WTC11 (cell line): ENCODE results near the gene OIT3. TPM values are rescaled to one million over a fixed set of nuclear protein-coding genes. Genes with fewer than 3 reads are reported as not detected.

Source experiments
- ATAC-seq: fragments of 200-7000 bp; cut with Tn5 transposase; 2 replicates; pipeline ENCODE4 v1.10.0; 2021; ENCODE audit warnings: mild to moderate bottlenecking, moderate library complexity
- CTCF ChIA-PET: fragments of 300-600 bp; sonication (Branson Sonifier 250); formaldehyde crosslinking; loops from one replicate; lab custom pipeline; 2021; ENCODE audit warnings: antibody characterized with exemption; lab: Charles Lee
- POLR2A ChIA-PET: fragments of 350-600 bp; sonication (Branson Sonifier 250); formaldehyde crosslinking; loops from one replicate; lab custom pipeline; 2021; ENCODE audit warnings: antibody characterized with exemption; lab: Charles Lee
- DNase-seq: peaks from one replicate; pipeline ENCODE4 v3.0.0; 2021; ENCODE audit warnings: low spot score
- H3K27ac Mint-ChIP-seq: 2 replicates; pipeline ENCODE4 v1.8.0; 2021; ENCODE audit warnings: mixed read lengths
- H3K27me3 Mint-ChIP-seq: 2 replicates; pipeline ENCODE4 v1.8.0; 2021; ENCODE audit warnings: low read depth, mild to moderate bottlenecking, moderate library complexity, mixed read lengths
- H3K36me3 Mint-ChIP-seq: 2 replicates; pipeline ENCODE4 v1.8.0; 2021; ENCODE audit warnings: mixed read lengths
- H3K4me1 Mint-ChIP-seq: 2 replicates; pipeline ENCODE4 v1.8.0; 2022; ENCODE audit warnings: mixed read lengths
- H3K4me3 Mint-ChIP-seq: 2 replicates; pipeline ENCODE4 v1.8.0; 2021; ENCODE audit warnings: mild to moderate bottlenecking, moderate library complexity, mixed read lengths
- H3K9me3 Mint-ChIP-seq: 2 replicates; pipeline ENCODE4 v1.8.0; 2021; ENCODE audit warnings: mixed read lengths
- ETV6 ChIP-seq: sonication (generic); formaldehyde crosslinking; IDR thresholded peaks from 2 replicates; pipeline ENCODE4 v1.8.1; 2022; ENCODE audit warnings: mild to moderate bottlenecking, missing genetic modification reagents
- GABPB1 ChIP-seq: sonication (generic); formaldehyde crosslinking; IDR thresholded peaks from 2 replicates; pipeline ENCODE4 v1.8.1; 2023; ENCODE audit warnings: mild to moderate bottlenecking, missing genetic modification reagents
- JAZF1 ChIP-seq: fragments of 250-450 bp; sonication (Bioruptor Pico); IDR thresholded peaks from 2 replicates; pipeline ENCODE4 v1.9.0; 2021; ENCODE audit warnings: moderate library complexity, mild to moderate bottlenecking, inconsistent platforms
- NFE2L1 ChIP-seq: sonication (generic); formaldehyde crosslinking; IDR thresholded peaks from 2 replicates; pipeline ENCODE4 v1.8.1; 2023; ENCODE audit warnings: missing genetic modification reagents
- NR1H2 ChIP-seq: sonication (generic); formaldehyde crosslinking; IDR thresholded peaks from 2 replicates; pipeline ENCODE4 v1.9.0; 2021; ENCODE audit warnings: mild to moderate bottlenecking, moderate library complexity, missing genetic modification reagents
- RORB ChIP-seq: fragments of 250-450 bp; sonication (Bioruptor Pico); IDR thresholded peaks from 2 replicates; pipeline ENCODE4 v1.9.0; 2021; ENCODE audit warnings: mild to moderate bottlenecking
- ZNF232 ChIP-seq: sonication (generic); formaldehyde crosslinking; IDR thresholded peaks from 2 replicates; pipeline ENCODE4 v1.8.0; 2022; ENCODE audit warnings: mild to moderate bottlenecking, missing genetic modification reagents
- ZNF317 ChIP-seq: sonication (generic); formaldehyde crosslinking; IDR thresholded peaks from 2 replicates; pipeline ENCODE4 v1.8.1; 2023; ENCODE audit warnings: low read depth, mild to moderate bottlenecking, moderate library complexity, missing genetic modification reagents, borderline replicate concordance
- ZNF396 ChIP-seq: fragments of 250-450 bp; sonication (Bioruptor Pico); IDR thresholded peaks from 2 replicates; pipeline ENCODE4 v1.8.0; 2021; ENCODE audit warnings: mild to moderate bottlenecking, moderate library complexity, borderline replicate concordance
- ZNF416 ChIP-seq: fragments of 250-450 bp; sonication (Bioruptor Pico); IDR thresholded peaks from 2 replicates; pipeline ENCODE4 v1.9.0; 2021; ENCODE audit warnings: mild to moderate bottlenecking, inconsistent platforms
- total RNA-seq: library from RNA; stranded (reverse); gene quantifications from 3 replicates; pipeline ENCODE4 v1.2.3, GENCODE V29; 2021
- TF ChIP-seq, protein P1 (sequence below): sonication (generic); formaldehyde crosslinking; IDR thresholded peaks from 2 replicates; pipeline ENCODE4 v1.8.0; 2023; ENCODE audit warnings: missing genetic modification reagents, mild to moderate bottlenecking, borderline replicate concordance
- TF ChIP-seq, protein P2 (sequence below): fragments of 250-450 bp; sonication (Bioruptor Pico); IDR thresholded peaks from 2 replicates; pipeline ENCODE4 v1.8.0; 2021; ENCODE audit warnings: mild to moderate bottlenecking
- TF ChIP-seq, protein P3 (sequence below): sonication (generic); formaldehyde crosslinking; IDR thresholded peaks from 2 replicates; pipeline ENCODE4 v1.8.1; 2023; ENCODE audit warnings: mild to moderate bottlenecking, missing genetic modification reagents
- TF ChIP-seq, protein P4 (sequence below): sonication (generic); formaldehyde crosslinking; conservative IDR thresholded peaks from 2 replicates; pipeline ENCODE4 v1.8.1; 2022; ENCODE audit warnings: mild to moderate bottlenecking, missing genetic modification reagents
- TF ChIP-seq, protein P5 (sequence below): fragments of 250-450 bp; sonication (Bioruptor Pico); IDR thresholded peaks from 2 replicates; pipeline ENCODE4 v1.9.0; 2021; ENCODE audit warnings: moderate library complexity, mild to moderate bottlenecking, inconsistent platforms, borderline replicate concordance
- TF ChIP-seq, protein P6 (sequence below): sonication (generic); formaldehyde crosslinking; IDR thresholded peaks from 2 replicates; pipeline ENCODE4 v1.8.0; 2022; ENCODE audit warnings: mild to moderate bottlenecking, missing genetic modification reagents
- TF ChIP-seq, protein P7 (sequence below): sonication (generic); formaldehyde crosslinking; IDR thresholded peaks from 2 replicates; pipeline ENCODE4 v1.8.1; 2022; ENCODE audit warnings: mild to moderate bottlenecking, moderate library complexity, missing genetic modification reagents
- TF ChIP-seq, protein P8 (sequence below): sonication (generic); formaldehyde crosslinking; IDR thresholded peaks from 2 replicates; pipeline ENCODE4 v1.8.1; 2023; ENCODE audit warnings: mild to moderate bottlenecking, moderate library complexity, missing genetic modification reagents
- TF ChIP-seq, protein P9 (sequence below): sonication (generic); formaldehyde crosslinking; IDR thresholded peaks from 2 replicates; pipeline ENCODE4 v1.8.0; 2023; ENCODE audit warnings: mild to moderate bottlenecking, missing genetic modification reagents

Gene OIT3
- total RNA-seq, 1 experiment from 2014 or later, result not detected

DNA sequence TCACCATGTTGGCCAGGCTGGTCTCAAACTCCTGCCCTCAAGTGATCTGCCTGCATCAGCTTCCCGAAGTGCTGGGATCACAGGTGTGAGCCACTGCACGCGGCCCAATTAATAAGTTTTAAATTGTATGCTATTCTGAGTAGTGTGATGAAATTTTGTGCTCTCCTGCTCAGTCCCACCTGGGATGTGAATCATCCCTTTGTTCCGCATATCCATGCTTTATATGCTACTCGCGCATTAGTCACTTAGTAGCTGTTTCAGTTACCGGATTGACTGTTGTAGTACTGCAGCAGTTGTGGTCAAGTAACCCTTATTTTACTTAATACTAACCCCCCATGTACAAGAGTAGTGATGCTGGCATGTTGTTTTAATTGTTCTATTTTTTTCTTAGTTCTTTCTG, 47.3 kb upstream of the OIT3 start:
- Mint-ChIP-seq H3K27ac (no peak overlapping the region), H3K36me3 (peaks cover 6% of the 10 kb centered on the region), H3K4me3 (no peak overlapping the region), H3K27me3 (no peaks in the 10 kb centered on the region), H3K9me3 (peaks cover 6% of the 10 kb centered on the region), H3K4me1 (no peaks in the 10 kb centered on the region)
- ChIA-PET CTCF (interaction anchor here (1.3 kb wide), 1 partner anchor 215 kb away, joined by 4 read pairs; no protein-coding TSS in a partner anchor), POLR2A (no interaction called here)
- no peak for DNase-seq
- no peak for ATAC-seq
- TF ChIP-seq ETV6 (CRISPR knock-in tag) (no peak), NR1H2 (no peak), ZNF317 (no peak), JAZF1 (no peak), GABPB1 (no peak), ZNF232 (CRISPR knock-in tag) (no peak), RORB (CRISPR knock-in tag) (no peak), ZNF396 (no peak), ZNF416 (CRISPR knock-in tag) (no peak), NFE2L1 (CRISPR knock-in tag) (no peak)
- TF ChIP-seq, protein P1, sequence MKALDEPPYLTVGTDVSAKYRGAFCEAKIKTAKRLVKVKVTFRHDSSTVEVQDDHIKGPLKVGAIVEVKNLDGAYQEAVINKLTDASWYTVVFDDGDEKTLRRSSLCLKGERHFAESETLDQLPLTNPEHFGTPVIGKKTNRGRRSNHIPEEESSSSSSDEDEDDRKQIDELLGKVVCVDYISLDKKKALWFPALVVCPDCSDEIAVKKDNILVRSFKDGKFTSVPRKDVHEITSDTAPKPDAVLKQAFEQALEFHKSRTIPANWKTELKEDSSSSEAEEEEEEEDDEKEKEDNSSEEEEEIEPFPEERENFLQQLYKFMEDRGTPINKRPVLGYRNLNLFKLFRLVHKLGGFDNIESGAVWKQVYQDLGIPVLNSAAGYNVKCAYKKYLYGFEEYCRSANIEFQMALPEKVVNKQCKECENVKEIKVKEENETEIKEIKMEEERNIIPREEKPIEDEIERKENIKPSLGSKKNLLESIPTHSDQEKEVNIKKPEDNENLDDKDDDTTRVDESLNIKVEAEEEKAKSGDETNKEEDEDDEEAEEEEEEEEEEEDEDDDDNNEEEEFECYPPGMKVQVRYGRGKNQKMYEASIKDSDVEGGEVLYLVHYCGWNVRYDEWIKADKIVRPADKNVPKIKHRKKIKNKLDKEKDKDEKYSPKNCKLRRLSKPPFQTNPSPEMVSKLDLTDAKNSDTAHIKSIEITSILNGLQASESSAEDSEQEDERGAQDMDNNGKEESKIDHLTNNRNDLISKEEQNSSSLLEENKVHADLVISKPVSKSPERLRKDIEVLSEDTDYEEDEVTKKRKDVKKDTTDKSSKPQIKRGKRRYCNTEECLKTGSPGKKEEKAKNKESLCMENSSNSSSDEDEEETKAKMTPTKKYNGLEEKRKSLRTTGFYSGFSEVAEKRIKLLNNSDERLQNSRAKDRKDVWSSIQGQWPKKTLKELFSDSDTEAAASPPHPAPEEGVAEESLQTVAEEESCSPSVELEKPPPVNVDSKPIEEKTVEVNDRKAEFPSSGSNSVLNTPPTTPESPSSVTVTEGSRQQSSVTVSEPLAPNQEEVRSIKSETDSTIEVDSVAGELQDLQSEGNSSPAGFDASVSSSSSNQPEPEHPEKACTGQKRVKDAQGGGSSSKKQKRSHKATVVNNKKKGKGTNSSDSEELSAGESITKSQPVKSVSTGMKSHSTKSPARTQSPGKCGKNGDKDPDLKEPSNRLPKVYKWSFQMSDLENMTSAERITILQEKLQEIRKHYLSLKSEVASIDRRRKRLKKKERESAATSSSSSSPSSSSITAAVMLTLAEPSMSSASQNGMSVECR (CRISPR knock-in tag), result no peak
- TF ChIP-seq, protein P2, sequence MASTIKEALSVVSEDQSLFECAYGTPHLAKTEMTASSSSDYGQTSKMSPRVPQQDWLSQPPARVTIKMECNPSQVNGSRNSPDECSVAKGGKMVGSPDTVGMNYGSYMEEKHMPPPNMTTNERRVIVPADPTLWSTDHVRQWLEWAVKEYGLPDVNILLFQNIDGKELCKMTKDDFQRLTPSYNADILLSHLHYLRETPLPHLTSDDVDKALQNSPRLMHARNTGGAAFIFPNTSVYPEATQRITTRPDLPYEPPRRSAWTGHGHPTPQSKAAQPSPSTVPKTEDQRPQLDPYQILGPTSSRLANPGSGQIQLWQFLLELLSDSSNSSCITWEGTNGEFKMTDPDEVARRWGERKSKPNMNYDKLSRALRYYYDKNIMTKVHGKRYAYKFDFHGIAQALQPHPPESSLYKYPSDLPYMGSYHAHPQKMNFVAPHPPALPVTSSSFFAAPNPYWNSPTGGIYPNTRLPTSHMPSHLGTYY (CRISPR knock-in tag), result no peak
- TF ChIP-seq, protein P3, sequence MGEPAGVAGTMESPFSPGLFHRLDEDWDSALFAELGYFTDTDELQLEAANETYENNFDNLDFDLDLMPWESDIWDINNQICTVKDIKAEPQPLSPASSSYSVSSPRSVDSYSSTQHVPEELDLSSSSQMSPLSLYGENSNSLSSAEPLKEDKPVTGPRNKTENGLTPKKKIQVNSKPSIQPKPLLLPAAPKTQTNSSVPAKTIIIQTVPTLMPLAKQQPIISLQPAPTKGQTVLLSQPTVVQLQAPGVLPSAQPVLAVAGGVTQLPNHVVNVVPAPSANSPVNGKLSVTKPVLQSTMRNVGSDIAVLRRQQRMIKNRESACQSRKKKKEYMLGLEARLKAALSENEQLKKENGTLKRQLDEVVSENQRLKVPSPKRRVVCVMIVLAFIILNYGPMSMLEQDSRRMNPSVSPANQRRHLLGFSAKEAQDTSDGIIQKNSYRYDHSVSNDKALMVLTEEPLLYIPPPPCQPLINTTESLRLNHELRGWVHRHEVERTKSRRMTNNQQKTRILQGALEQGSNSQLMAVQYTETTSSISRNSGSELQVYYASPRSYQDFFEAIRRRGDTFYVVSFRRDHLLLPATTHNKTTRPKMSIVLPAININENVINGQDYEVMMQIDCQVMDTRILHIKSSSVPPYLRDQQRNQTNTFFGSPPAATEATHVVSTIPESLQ, result no peak
- TF ChIP-seq, protein P4, sequence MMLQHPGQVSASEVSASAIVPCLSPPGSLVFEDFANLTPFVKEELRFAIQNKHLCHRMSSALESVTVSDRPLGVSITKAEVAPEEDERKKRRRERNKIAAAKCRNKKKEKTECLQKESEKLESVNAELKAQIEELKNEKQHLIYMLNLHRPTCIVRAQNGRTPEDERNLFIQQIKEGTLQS (CRISPR knock-in tag), result no peak
- TF ChIP-seq, protein P5, sequence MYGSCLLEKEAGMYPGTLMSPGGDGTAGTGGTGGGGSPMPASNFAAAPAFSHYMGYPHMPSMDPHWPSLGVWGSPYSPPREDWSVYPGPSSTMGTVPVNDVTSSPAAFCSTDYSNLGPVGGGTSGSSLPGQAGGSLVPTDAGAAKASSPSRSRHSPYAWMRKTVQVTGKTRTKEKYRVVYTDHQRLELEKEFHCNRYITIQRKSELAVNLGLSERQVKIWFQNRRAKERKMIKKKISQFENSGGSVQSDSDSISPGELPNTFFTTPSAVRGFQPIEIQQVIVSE (CRISPR knock-in tag), result no peak
- TF ChIP-seq, protein P6, sequence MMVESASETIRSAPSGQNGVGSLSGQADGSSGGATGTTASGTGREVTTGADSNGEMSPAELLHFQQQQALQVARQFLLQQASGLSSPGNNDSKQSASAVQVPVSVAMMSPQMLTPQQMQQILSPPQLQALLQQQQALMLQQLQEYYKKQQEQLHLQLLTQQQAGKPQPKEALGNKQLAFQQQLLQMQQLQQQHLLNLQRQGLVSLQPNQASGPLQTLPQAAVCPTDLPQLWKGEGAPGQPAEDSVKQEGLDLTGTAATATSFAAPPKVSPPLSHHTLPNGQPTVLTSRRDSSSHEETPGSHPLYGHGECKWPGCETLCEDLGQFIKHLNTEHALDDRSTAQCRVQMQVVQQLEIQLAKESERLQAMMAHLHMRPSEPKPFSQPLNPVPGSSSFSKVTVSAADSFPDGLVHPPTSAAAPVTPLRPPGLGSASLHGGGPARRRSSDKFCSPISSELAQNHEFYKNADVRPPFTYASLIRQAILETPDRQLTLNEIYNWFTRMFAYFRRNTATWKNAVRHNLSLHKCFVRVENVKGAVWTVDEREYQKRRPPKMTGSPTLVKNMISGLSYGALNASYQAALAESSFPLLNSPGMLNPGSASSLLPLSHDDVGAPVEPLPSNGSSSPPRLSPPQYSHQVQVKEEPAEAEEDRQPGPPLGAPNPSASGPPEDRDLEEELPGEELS (CRISPR knock-in tag), result no peak
- TF ChIP-seq, protein P7, sequence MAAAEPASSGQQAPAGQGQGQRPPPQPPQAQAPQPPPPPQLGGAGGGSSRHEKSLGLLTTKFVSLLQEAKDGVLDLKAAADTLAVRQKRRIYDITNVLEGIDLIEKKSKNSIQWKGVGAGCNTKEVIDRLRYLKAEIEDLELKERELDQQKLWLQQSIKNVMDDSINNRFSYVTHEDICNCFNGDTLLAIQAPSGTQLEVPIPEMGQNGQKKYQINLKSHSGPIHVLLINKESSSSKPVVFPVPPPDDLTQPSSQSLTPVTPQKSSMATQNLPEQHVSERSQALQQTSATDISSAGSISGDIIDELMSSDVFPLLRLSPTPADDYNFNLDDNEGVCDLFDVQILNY (CRISPR knock-in tag), result no peak
- TF ChIP-seq, protein P8, sequence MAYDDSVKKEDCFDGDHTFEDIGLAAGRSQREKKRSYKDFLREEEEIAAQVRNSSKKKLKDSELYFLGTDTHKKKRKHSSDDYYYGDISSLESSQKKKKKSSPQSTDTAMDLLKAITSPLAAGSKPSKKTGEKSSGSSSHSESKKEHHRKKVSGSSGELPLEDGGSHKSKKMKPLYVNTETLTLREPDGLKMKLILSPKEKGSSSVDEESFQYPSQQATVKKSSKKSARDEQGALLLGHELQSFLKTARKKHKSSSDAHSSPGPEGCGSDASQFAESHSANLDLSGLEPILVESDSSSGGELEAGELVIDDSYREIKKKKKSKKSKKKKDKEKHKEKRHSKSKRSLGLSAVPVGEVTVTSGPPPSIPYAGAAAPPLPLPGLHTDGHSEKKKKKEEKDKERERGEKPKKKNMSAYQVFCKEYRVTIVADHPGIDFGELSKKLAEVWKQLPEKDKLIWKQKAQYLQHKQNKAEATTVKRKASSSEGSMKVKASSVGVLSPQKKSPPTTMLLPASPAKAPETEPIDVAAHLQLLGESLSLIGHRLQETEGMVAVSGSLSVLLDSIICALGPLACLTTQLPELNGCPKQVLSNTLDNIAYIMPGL, result no peak
- TF ChIP-seq, protein P9, sequence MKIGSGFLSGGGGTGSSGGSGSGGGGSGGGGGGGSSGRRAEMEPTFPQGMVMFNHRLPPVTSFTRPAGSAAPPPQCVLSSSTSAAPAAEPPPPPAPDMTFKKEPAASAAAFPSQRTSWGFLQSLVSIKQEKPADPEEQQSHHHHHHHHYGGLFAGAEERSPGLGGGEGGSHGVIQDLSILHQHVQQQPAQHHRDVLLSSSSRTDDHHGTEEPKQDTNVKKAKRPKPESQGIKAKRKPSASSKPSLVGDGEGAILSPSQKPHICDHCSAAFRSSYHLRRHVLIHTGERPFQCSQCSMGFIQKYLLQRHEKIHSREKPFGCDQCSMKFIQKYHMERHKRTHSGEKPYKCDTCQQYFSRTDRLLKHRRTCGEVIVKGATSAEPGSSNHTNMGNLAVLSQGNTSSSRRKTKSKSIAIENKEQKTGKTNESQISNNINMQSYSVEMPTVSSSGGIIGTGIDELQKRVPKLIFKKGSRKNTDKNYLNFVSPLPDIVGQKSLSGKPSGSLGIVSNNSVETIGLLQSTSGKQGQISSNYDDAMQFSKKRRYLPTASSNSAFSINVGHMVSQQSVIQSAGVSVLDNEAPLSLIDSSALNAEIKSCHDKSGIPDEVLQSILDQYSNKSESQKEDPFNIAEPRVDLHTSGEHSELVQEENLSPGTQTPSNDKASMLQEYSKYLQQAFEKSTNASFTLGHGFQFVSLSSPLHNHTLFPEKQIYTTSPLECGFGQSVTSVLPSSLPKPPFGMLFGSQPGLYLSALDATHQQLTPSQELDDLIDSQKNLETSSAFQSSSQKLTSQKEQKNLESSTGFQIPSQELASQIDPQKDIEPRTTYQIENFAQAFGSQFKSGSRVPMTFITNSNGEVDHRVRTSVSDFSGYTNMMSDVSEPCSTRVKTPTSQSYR (CRISPR knock-in tag), result no peak
